Measurements from ENCODE around the gene NELFCD. TPM values are rescaled to one million over a fixed set of nuclear protein-coding genes. Genes with fewer than 3 reads are reported as not detected.

The NELFCD gene
- total RNA-seq, 1 experiment from 2014 or later, result 88.2 TPM

GRCh38 chr20:59025086-59025485 is 44.0 kb downstream of the NELFCD start:
- ChIA-PET CTCF (no interaction called here), POLR2A (no interaction called here), RAD21 (ENCODE audit: low non-redundant PET in 1 of 2, low total read pairs in 2 of 2, uncharacterized antibody in 2 of 2, unreplicated experiment in 2 of 2) (no interaction called here)
- intact Hi-C loops (cut with micrococcal nuclease), result no loop called here
- no peaks in the 10 kb centered on the region for H3K9me2 ChIP-seq (ENCODE audit: insufficient read depth)
- H3K4me2 ChIP-seq (ENCODE audit: low read length), result no peak overlapping the region
- H3K27ac ChIP-seq (ENCODE audit: low read depth, low read length), result no peak overlapping the region
- no peaks in the 10 kb centered on the region for H3K4me1 ChIP-seq (ENCODE audit: control insufficient read depth in 1 of 2, insufficient read depth in 2 of 2, low read length in 2 of 2)
- H3K9ac ChIP-seq (ENCODE audit: low read length), result no peak overlapping the region
- H3K79me2 ChIP-seq (ENCODE audit: insufficient read depth, low read length), result peaks cover 55% of the 10 kb centered on the region
- H2AFZ ChIP-seq (ENCODE audit: low read depth, low read length, poor library complexity, severe bottlenecking), result no peak overlapping the region
- no peaks in the 10 kb centered on the region for H3K27me3 ChIP-seq (ENCODE audit: insufficient read depth, low read length)
- TF ChIP-seq, protein P1, sequence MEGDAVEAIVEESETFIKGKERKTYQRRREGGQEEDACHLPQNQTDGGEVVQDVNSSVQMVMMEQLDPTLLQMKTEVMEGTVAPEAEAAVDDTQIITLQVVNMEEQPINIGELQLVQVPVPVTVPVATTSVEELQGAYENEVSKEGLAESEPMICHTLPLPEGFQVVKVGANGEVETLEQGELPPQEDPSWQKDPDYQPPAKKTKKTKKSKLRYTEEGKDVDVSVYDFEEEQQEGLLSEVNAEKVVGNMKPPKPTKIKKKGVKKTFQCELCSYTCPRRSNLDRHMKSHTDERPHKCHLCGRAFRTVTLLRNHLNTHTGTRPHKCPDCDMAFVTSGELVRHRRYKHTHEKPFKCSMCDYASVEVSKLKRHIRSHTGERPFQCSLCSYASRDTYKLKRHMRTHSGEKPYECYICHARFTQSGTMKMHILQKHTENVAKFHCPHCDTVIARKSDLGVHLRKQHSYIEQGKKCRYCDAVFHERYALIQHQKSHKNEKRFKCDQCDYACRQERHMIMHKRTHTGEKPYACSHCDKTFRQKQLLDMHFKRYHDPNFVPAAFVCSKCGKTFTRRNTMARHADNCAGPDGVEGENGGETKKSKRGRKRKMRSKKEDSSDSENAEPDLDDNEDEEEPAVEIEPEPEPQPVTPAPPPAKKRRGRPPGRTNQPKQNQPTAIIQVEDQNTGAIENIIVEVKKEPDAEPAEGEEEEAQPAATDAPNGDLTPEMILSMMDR (IDR thresholded peaks at IDR 0.05 in 2 of 3, conservative IDR thresholded peaks at IDR 0.05 in 1 of 3; ENCODE audit: borderline replicate concordance in 1 of 3, insufficient read depth in 1 of 3, low read depth in 2 of 3, low read length in 2 of 3), result no peak
- TF ChIP-seq CEBPB (IDR thresholded peaks at IDR 0.05; ENCODE audit: low read depth), result no peak
- no peak for TF ChIP-seq FOSL1 (IDR thresholded peaks at IDR 0.05; ENCODE audit: low read depth)
- no peak for TF ChIP-seq SRF (IDR thresholded peaks at IDR 0.05; ENCODE audit: low read depth)
- TF ChIP-seq ZNF274 (IDR thresholded peaks at IDR 0.05; ENCODE audit: low read depth, low read length), result no peak
- H3K36me3 ChIP-seq (ENCODE audit: control insufficient read depth in 1 of 2, insufficient read depth in 2 of 2, low read length in 2 of 2), result peaks cover 34 to 64% of the 10 kb centered on the region in 2 experiments
- no TSS peak for BruUV-seq (replicated peaks)
- no peaks in the 10 kb centered on the region for H3K9me3 ChIP-seq (ENCODE audit: control insufficient read depth in 1 of 2, insufficient read depth in 1 of 2, low read depth in 1 of 2, low read length in 2 of 2)
- no peak overlapping the region for H3K4me3 ChIP-seq (replicated peaks in 1 of 2; ENCODE audit: low read depth in 1 of 2, low read length in 2 of 2)
- DNase-seq (ENCODE audit: low read depth, low spot score), result no peak
- peaks cover 28% of the 10 kb centered on the region; the same call in 1 of the 2 replicates for H4K20me1 ChIP-seq (ENCODE audit: insufficient read depth)
- ATAC-seq, result no peak

DNA sequence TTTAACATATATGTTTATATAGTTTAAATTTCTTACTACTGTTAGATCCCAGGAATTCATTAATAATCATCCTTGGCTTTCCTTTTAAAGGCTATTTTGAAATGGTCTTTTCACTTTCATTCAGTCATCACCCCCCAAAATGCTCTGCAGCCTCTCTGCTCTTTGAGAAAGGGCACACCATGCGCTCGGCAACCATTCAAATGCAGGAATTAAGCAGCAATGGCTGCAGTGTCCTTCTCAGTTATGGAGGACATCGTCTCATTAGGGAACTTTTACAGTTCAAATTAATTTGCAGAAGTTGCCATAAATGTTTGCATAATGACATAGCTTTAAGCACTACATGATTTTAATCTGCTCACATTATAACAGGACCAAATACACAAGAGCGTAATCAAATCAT is 44.5 kb downstream of the NELFCD start:
- Histone ChIP-seq H3K36me3 (ENCODE audit: control insufficient read depth in 1 of 2, insufficient read depth in 2 of 2, low read length in 2 of 2) (peaks cover 35 to 67% of the 10 kb centered on the region in 2 experiments), H3K9me3 (ENCODE audit: control insufficient read depth in 1 of 2, insufficient read depth in 1 of 2, low read depth in 1 of 2, low read length in 2 of 2) (no peaks in the 10 kb centered on the region), H3K27me3 (ENCODE audit: insufficient read depth, low read length) (no peaks in the 10 kb centered on the region), H3K79me2 (ENCODE audit: insufficient read depth, low read length) (peaks cover 59% of the 10 kb centered on the region), H3K27ac (ENCODE audit: low read depth, low read length) (no peak overlapping the region), H3K4me2 (ENCODE audit: low read length) (no peak overlapping the region), H3K9me2 (ENCODE audit: insufficient read depth) (no peaks in the 10 kb centered on the region), H2AFZ (ENCODE audit: low read depth, low read length, poor library complexity, severe bottlenecking) (no peak overlapping the region), H3K4me3 (replicated peaks in 1 of 2; ENCODE audit: low read depth in 1 of 2, low read length in 2 of 2) (no peak overlapping the region), H4K20me1 (ENCODE audit: insufficient read depth) (peaks cover 30% of the 10 kb centered on the region; the same call in 1 of the 2 replicates), H3K4me1 (ENCODE audit: control insufficient read depth in 1 of 2, insufficient read depth in 2 of 2, low read length in 2 of 2) (no peaks in the 10 kb centered on the region; a peak in 1 of 4 replicates), H3K9ac (ENCODE audit: low read length) (no peak overlapping the region)
- ChIA-PET POLR2A (no interaction called here), CTCF (no interaction called here), RAD21 (ENCODE audit: low non-redundant PET in 1 of 2, low total read pairs in 2 of 2, uncharacterized antibody in 2 of 2, unreplicated experiment in 2 of 2) (no interaction called here)
- TF ChIP-seq ATF3 (IDR thresholded peaks at IDR 0.05), result no peak
- TF ChIP-seq, protein P2, sequence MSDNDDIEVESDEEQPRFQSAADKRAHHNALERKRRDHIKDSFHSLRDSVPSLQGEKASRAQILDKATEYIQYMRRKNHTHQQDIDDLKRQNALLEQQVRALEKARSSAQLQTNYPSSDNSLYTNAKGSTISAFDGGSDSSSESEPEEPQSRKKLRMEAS (IDR thresholded peaks at IDR 0.05), result no peak
- TF ChIP-seq EZH2 (IDR thresholded peaks at IDR 0.05), result no peak
- no peak for TF ChIP-seq EGR1 (IDR thresholded peaks at IDR 0.05; ENCODE audit: low read depth)
- TF ChIP-seq CEBPB (IDR thresholded peaks at IDR 0.05; ENCODE audit: low read depth), result no peak
- TF ChIP-seq, protein P1 (IDR thresholded peaks at IDR 0.05 in 2 of 3, conservative IDR thresholded peaks at IDR 0.05 in 1 of 3; ENCODE audit: borderline replicate concordance in 1 of 3, insufficient read depth in 1 of 3, low read depth in 2 of 3, low read length in 2 of 3), result no peak
- no peak for TF ChIP-seq ZBTB33 (IDR thresholded peaks at IDR 0.05; ENCODE audit: extremely low read depth, insufficient replicate concordance, low read length)
- no peak for TF ChIP-seq RAD21 (IDR thresholded peaks at IDR 0.05; ENCODE audit: low read depth)
- TF ChIP-seq ZNF274 (IDR thresholded peaks at IDR 0.05; ENCODE audit: low read depth, low read length), result no peak
- ATAC-seq (no peak), DNase-seq (ENCODE audit: low read depth, low spot score) (no peak)
- intact Hi-C loops (cut with micrococcal nuclease), result no loop called here
- BruUV-seq (replicated peaks), result no TSS peak
